HG02981 (cell line): ENCODE results near the gene ARPC5L.
"Not testable (repeated sequence)": the region's sequence is repeated elsewhere in the genome, so short reads cannot be mapped to it uniquely, and the experiment has no call there.

Source experiments
- ATAC-seq: cut with Tn5 transposase; IDR thresholded peaks from one replicate; pipeline ENCODE4 v1.9.1; 2021; ENCODE audit warnings: mild to moderate bottlenecking, moderate library complexity; ENCODE audit not compliant: unreplicated experiment

ARPC5L gene

DNA sequence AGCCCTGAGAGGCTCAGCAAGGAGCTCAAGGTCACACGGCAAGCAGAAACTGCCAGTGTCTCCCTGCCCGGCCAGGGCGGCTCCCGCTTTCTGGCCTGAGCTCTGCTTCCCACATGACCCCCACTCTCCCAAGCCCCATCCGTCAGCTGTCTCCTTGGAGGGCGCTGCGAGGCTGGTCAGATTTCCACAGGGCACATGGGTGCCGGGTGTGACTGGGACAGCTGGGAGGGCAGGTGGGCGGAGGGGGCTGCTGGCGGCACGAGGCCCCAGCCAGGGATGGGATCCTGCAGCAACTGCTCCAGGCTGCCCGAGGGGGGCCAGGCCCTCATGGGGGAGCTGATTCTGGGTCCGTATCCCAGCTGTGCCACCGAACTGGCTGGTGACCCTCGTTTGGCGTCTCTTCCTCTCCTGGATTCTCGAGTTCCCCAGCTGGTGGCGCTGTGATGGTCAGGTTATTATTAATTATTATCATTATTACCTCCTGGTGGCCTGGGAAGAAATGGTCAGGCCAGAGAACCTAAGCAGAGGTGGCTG is 21.6 kb upstream of the ARPC5L start:
- ATAC-seq = no peak

DNA sequence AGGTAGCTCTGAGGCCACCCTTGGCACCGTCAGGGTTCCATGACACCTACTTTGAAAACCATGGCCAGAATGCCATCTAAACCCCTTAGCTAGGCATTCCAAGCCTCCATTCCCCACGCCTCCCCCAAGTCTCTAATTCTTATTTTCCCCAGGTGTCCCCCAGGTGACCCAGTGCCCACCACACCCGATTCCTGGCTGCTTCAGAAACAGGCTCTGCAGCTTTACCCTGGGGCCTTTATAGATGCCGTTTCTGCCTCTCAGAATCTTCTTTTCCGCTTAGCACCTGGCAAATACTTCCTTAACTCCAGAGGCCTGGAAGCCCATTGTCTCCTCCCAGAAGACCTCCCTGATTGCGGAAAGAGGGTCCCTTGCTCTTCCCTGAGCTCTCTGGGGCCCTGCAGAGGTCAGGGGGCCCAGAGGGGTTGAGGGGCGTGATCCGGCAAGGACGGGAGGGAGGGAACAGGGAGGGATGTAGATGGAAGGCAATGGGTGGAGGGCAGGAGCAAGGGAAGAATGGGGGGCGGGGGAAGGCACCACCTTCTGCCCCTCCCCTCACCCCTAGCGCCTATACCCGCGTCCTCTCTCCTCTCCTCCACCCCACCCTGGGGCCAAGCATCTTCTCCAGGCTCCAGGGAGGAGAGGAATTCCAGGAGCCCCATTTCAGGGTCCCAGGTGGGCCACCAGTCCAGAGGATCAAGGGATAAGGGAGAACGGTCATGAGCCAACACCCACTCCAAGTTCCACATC is 20.7 kb upstream of the ARPC5L start:
- no peak for ATAC-seq

DNA sequence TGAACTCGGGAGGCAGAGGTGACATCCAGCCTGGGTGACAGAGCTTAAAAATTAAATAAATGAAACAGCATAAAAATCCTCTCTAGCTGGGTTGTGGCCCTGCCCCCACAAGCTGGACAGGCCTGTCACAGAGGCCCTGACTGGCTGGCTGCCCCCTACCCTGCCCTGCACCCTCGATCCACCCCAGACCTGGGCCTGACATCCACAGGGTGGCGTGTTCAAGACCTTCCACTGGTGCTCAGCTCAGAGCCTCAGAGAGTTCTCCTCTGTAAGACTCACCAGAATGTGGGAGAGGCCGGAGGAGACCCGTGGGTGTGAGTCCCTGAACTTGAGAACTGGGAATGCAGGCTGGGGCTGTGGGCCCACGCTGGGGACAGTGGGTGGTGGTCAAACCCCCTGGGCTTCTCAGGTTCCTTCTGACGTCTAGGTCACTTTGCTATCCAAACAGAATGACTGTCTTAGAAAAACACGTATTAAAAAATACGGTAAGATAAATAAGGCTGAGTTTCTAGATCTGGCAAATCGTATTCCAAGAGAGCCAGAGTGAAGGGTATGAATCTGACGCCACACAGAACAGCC is 18.4 kb upstream of the ARPC5L start:
- ATAC-seq = no peak

DNA sequence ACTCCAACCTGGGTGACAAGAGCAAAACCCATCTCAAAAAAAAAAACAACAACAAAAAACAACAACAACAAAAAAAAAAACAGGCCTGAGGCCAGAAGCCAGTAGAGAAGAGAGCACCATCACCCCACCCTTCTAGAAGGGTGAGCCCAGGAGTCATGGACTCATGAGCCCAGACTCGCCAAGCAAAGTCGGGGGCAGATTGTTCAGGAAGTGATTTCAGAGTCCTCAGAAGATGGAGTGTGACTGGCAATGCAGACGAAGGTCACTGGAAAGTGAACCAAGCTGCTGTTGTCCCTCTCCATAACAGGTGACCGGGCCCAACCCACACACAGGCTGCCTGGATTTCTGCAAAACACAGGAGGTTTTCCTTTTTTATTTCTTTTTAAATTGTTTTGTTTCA is 17.6 kb upstream of the ARPC5L start:
- no peak for ATAC-seq

DNA sequence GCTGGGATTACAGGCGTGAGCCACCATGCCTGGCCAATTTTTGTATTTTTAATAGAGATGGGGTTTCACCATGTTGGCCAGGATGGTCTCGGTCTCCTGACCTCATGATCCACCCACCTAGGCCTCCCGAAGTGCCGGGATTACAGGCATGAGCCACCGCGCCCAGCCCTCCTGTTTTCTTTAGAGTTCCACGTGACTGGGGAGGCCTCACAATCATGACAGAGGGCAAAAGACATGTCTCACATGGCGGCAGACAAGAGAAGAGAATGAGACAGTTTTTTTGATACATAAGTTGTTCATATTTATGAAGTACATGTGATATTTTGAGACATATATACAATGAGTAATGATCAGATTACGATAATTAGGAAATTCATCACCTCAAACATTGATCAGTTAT is 15.5 kb upstream of the ARPC5L start:
- not testable (repeated sequence) for ATAC-seq

DNA sequence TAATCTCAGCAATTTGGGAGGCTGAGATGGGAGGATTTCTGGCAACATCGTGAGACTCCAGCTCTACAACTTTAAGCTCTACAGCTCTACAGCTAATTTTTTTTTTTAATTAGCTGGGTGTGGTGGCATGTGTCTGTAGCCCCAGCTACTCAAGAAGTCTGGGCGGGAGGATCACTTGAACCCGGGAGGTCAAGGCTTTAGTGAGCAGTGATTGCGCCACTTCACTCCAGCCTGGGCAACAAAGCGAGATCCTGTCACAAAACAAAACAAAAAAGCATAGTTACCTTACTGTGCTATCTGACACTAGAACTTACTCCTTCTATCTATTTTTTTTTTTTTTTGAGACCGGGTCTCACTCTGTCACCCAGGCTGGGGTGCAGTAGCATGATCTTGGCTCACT is 15.0 kb upstream of the ARPC5L start:
- ATAC-seq = no peak

DNA sequence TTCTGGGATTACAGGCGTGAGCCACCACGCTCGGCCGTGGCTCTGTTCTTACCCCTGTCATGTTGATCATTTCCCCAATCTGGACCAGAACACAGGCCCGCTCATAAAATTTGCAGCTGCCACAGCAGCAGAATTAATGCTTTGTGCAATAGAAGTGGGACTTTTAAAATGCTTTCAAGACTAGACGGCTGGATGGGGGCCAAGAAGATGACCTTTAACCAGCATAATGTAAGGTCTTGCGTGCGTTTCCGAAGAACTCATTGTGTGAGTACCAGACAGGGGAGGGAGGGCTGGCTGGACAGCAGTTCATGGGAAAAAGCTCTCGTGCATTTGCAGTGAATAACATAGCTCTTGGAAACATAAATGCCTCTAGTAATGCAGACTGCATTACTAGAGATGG is 12.1 kb upstream of the ARPC5L start:
- ATAC-seq = no peak

DNA sequence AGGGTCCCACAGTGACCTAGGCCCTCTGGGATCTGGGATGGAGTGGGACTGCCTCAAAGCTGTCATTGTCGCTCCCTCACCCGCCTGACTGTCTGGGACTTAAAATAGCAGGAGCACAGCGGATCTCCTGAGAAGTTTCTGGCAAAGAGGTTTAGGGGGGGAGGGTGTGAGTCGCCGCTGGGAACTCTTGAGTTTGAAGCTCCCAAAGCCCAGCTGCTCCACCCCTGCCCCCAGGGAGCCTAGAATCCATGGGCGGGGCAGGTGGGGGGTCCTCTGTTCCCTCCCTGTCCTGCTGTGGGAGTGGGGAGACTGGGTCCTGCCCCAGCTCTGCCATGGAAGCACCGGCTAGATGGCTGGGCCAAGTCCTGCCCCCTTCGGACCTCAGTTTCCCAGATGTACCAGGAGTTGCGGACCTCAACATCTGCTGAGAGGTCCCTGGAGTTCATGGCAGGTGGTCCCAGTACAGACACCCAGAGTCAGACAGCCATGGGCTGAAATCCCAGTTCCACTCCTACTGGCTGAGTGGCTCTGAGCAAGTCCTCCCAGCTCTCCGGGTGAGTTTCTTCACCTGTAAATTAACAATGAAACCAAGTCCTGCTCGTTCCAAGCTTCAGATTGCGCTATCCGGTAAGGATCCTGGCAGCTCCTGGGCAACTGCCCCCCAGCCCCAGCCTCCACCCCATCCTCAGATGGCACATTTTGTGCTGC is 9.7 kb upstream of the ARPC5L start:
- no peak for ATAC-seq

DNA sequence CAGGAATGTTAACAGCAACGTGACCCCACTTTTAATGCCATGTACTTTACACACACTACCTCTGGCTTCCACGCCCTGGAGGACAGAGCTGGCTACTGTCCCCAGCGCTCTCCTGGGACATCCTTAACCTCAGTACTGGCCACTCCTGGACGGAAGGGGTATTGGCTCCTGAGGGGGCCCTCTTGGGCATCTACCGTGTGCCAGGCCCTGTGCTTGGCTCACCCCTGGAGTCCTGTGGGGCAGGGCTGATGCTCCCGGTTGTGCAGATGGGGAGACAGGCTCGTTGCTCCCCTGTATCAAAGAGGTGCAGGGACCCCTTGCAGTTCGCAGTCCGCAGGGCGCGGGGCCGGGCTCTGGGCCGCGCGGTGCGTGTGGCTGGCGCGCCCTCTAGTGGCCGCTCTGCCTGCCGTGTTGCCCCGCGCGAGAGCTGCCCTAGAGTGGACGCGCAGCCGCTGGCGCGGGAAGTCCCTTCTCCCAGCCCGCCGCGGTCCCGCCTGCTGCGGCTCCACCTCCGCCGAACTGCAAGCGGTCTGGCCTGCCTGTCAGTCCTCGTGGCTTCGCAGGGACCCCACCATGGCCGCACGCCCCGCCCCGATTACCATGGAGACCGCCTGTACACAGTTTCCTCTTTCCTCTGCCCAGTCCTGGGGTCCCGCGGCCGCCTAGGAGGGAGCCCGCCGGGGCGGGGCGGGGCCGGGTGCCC is 8.9 kb upstream of the ARPC5L start, which contains the start of gene WDR38:
TSS of gene WDR38 (plus strand) at position 632 of the 703 bp plus-strand sequence. CDS start 72 bp downstream, outside the sequence.
- peak; percentile 76 for ATAC-seq

DNA sequence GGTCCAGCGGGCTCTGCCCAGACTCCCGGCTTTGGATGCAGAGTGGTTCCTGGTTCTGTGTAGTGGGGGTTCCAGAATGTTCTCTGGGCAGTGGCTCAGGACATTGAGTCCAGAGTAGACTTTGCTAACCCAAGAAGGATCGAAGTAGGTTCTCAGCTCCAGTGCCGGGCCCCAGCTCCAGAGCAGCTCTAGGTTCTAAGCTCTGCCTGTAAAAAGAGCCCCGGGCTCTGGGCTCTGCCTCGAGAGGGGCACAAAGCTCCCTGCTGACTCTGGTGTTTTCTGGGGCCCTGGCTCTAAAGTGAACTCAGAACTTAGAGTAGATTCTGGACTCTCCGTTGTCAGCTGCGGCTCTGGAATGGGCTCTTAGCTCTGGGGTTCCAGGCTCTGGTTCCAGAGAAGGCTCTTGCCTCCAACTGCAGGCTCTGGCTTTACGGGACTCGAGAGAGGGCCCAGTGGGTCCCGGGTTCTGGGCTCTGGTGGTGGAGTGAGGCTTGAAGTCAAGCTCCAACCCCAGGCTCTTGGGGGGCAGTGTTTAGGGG is 8.3 kb upstream of the ARPC5L start:
- ATAC-seq = no peak

DNA sequence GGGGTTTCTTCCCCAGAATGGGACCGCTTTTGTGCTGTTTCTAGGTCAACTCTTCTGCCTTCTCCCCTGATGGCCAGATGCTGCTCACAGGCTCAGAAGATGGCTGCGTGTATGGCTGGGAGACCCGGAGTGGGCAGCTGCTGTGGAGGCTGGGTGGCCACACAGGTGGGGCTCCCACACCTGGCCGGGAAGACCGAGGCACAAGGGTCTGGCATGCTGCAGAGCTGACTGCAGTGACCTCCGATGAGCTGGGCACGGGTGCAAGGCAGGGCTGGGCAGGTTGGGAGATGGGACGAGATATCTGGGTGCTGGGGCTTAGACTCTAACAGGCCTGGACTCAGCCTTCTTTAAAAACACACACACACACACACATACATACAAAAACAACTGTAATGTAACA is 7.8 kb upstream of the ARPC5L start:
- no peak for ATAC-seq

DNA sequence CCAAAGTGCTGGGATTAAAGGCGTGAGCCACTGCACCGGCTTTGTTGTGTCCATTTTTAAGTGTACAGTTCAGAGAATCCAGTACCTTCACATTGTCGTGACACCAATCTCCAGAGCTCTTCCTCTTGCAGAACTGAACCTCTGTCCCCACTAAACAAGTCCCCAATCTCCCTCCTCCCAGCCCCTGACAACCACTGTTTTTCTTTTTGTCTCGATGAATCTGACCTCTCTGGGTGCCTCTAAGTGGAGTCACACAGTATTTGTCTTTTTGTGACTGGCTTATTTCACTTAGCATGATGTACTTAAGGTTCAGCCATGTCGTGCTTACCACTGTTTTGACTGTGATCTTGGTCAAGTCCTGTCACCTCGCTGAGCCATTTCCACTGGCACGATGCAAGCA is 7.1 kb upstream of the ARPC5L start:
- ATAC-seq = no peak

DNA sequence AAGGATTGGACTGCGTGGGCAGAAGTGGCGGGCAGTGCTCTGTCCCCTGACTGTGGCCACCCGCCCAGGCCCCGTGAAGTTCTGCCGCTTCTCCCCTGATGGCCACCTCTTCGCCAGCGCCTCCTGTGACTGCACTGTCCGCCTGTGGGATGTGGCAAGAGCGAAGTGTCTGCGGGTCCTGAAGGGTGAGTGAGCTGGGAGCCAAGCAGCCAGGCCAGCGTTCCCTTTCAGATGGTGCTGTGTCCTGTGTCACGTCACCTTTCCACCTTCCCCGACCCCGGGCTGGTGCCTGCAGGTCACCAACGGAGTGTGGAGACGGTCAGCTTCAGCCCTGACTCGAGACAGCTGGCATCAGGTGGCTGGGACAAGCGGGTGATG is 6.4 kb upstream of the ARPC5L start:
- no peak for ATAC-seq

DNA sequence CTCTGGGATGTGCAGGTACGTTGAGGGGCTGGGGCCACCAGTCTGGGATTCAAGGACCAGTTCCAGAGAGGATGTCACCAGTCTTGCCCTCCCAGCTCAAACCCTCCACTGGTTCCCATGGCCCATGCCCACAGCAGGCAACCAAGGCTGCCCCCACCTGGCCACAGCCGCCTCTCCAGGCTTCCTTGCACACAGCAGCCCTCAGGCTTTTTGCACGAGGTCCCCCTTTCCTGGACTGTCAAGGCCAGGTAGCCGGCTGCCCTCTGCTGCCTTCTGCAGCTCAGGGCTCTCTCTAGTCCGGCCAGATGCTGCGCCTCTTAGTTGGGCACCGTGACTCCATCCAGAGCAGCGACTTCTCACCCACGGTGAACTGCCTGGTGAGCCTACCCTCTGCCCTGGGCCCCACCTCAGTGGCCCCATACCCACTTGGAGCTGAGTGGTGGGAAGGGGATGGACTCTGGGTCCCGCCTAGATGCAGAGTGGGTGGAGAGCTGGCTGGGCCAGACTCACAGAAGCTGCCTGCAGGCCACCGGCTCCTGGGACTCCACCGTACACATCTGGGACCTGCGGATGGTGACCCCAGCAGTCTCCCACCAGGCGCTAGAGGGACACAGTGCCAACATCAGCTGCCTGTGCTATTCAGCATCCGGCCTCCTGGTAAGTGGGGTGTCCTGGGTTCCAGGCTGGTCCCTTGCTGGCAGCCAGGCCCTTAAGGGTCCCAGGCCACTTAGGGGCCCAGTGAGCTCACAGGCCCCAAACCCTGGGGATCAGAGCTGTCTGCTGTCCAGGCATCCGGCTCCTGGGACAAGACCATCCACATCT is 5.8 kb upstream of the ARPC5L start:
- ATAC-seq = no peak

DNA sequence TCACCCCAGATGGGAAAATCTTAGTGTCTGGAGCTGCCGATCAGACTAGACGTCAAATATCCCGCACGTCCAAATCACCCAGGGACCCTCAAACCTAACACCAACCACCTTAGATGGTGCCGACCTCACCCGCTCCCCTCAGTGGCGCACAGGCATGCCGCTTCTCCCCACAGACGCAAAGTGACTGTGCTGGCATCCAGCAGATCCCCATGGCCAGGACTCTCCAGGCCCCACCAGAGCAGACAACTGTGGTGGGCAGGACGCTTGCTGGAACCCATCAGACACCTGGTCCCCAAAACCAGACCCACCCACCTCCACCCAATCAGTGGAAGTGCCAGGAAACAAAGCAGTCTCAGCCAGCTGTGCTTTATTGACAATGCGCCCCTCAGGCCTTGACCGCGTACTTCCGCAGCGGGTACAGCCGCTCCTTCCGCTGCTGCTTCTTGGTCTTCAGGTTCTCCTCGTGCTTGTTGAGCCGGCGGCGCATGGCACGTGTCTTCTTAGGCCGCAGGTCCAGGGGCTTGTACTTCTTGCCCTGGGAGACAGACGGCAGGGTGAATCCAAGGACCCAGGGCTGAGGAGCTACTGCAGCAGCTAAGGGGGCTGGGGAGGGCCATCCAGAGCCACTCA is 4.3 kb upstream of the ARPC5L start:
- no peak for ATAC-seq

DNA sequence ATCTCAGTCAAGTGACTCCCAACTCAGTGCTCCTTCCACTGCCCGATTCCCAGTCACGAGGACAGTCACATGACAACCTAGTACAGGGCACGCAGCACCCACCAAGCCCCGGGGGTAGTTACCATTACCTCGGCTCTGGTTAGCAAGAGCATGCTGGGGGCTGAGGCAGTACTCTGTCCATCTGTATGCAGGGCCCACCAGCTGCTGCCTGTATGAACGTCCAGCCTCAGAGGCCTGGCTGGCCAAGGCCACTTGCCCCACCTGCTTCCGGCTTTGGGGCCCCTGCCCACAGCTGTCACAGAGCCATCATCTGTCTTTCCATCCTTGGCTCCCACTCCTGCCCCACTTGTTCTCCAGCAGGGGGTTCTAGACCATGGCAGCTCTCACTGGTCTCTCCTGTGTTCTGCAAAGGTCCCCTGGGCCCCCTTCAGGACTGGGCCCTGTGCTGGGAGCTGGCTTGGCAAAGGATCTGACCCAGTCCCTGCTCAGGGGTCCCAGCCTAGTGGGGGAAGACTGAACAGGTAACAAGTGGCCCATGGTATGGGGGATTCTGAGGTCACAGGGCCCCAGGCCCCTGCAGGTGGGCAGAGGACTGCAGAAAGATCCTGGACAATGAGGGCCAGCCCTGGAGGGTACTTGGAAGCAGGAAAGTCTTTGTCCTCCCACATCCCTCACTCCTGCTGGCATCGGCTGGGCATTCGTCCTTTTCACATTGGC is 3.4 kb upstream of the ARPC5L start:
- no peak for ATAC-seq

DNA sequence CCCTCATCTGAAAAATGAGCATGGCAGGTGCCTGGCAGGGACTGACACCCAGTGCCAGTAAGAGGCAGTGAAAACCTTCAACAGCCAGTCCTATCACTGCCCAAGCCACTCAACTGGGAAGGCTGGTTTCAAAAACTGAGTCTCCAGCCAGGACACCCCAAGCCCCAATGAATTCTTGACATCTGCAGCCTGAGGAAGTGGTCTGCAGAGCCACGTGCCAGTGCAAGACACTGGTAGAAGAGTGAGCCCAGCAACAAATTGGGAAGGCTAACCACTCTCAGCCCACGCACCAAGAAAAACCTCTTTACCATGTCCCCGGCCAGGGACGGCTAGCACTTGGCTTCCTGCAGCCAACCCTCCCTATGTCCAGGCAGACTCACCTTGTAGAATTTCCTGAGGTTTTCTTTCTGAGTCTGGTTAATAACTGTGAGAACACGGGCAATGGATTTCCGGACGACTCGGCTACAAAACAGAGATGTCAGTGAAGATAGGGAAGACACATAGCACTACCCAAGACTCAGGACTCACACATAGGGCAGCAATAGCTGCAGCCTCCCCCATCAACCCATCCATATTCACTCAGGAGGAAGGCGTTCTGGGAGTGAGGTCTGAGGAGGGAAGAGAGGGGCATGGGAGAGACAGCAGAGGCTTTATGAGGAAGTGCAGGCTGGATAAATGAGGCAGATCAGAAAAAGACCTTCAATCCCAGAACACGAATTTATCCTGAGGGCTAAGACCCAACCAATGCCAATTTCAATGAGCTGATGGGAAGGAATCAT is 1.9 kb upstream of the ARPC5L start:
- ATAC-seq = no peak

DNA sequence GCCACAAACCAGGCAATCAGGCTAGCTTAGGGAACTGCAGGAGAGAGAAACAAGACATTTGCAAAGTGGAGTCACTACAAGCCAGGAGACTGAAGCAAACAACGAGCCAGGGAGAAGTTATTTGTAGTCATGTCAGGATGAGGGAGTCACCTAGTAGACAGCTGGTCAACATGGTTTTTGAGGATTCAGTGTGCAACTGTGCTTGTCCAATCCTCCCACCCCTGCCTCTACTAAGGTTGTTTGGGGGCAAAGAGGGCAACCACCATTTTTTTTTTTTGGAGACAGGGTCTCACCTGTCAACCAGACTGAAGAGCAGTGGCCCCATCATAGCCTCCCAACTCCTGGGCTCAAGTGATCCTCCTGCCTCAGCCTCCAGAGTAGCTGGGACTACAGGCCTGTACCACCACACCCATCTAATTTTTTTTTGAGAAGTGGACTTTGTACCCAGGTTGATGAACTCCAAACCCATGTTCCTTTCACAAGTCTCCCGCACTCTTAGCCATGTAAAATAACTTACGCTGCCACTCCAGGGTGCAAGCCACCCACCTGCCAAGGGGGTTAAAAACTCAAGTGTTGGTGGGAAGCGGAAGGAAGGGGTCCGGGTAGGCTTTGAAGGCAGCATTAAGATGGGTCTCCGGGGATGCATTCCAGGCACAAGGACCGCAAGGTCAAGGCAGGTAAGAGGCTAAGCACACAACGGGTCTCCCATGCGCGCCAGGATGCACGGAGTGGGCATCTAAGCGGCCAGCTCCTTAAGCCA is 1.2 kb upstream of the ARPC5L start:
- ATAC-seq = no peak
